HG02642 (cell line): ENCODE measurements around the gene CACNA1C.

ENCODE experiments used
- ATAC-seq: cut with Tn5 transposase; IDR thresholded peaks from one replicate; pipeline ENCODE4 v1.9.1; 2021; ENCODE audit warnings: mild to moderate bottlenecking; ENCODE audit not compliant: unreplicated experiment, poor library complexity

Gene CACNA1C

DNA sequence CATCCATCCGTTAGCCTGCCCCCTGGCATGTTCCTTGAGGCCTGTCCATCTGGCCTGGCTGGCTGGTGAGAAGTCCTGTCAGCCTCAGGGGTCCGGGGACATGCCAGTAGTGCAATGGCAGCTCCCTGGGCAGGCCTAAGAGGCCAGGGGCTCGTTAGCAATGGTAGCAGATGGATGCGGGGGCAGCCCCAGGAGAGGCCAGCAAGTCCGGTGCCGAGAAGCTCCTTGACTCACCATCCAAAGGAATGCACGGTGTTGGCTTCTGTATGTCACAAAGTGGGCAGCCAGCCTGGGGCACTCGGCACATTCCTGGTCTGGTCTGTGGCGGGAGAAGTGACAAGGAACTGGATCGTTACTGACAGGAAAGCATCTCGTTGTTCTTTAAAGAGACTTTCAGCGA, 319.9 kb downstream of the CACNA1C start:
- ATAC-seq, result no peak

GRCh38 chr12:2373307-2373706, 320.5 kb downstream of the CACNA1C start:
- no peak for ATAC-seq

DNA sequence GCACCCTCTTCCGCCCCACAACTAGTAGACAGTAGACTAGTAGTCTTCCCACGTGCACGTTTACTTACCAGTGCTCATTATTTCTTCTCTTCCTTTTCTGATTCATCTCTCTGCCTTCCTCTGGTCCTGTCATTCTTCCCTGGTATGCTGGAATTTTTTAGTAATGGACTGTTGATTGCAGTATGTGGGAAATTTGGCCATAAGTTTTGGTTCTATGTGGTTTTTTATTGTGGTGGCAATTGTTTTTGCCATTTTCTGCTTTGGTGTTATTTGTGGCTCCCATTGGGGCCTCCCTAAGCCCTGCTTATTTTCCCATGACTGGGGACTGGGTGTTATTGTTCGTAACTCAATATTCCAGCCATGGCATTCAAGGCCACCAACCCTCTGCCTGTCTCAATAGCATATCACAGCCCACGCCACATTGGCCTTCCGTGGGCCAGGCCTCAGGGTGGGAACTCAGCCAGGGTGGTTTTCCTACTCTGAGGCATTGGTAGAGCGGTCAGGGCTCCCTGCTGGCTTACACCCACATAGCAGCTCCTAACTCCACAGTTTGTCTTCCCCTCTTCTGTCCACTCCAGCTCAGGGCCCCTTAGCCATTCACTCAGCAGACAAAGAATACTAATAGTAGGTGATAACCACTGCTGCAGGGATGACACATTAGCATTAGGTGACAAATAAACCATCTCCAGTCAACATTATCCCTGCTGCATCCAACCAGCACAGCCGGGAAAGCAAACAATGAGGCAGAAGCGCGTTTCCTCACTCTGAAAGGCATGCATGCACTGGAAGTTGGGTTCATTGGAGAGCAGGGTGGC, 321.5 kb downstream of the CACNA1C start:
- no peak for ATAC-seq

DNA sequence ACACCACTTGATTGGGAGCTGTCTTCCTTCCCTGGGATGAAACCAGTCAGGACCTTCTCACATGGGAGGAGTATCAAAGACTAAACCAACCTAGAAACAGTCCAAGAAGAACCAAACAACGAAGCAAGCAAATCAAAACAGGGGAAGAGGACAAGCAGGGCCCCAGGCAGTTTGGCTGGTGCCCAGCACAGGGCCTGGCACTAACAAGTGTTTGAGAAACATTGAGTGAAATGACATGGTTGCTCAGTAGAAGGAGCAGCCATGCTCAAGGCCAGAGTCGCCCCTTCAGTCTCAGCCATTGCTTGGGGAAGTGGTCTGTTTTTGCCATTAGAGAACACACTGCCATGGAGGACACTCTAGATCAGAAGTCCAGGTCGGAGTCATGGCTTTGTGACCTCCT, 323.1 kb downstream of the CACNA1C start:
- ATAC-seq, result no peak

GRCh38 chr12:2376908-2377657, 324.3 kb downstream of the CACNA1C start:
- ATAC-seq, result no peak

- ATAC-seq, result no peak
Observed at GRCh38 chr12:2378835-2379330, 326.1 kb downstream of the CACNA1C start.

GRCh38 chr12:2380946-2381345, 328.2 kb downstream of the CACNA1C start:
- ATAC-seq, result no peak

DNA sequence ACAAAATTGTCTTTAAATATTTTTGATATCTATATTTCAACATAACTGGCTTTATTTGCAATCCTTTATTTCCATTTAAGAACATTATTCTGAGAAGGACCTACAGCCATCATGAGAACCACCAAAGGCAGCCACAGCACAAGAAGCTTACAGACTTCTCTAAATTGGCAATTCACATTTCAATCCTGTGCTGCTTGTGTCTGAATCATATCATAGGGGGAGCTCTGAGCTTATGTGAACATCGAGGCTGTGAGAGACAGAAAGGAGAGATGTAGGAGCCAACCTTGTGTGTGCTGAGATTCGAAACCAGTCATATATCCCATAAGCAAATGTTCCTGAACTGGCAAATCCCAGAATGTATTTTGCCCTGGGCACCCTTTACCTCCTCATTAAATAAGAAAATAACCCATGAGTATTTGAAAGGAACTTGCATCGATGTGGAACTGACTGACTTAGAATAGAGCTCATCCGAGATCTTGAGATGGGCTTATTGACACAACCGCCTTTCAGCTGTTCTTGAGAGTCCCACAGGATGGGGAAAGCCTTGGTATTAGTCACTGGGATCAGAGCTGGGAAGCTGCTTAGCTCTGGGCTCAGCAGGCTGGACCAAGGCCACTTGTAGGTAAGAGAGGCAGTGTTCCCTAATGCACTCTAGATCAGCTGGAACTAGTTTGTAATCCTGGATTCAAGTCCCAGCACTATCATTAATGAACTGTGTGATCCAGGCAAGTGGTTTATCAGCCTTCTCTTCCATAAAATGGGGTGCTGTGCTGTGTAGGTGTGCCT, 329.8 kb downstream of the CACNA1C start:
- ATAC-seq, result no peak

GRCh38 chr12:2383325-2384028, 330.7 kb downstream of the CACNA1C start:
- ATAC-seq, result no peak

DNA sequence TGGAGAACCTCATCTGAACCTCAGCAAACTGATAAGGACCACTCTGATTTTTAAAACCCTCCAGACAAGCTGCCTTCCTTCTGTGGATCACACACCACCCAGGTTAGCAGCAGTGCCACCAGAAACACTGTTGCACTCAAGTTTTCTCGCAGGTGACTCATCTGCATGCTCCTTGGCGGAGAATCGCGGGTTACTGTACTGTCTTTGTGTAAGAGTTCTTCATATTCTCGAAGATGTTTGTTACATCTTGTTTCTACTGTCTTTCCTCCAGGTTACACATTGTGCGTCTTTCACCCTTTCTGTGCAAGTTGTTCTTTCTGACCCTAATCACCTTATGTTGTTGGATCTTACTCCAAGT, 331.2 kb downstream of the CACNA1C start:
- ATAC-seq, result no peak

GRCh38 chr12:2384533-2385351, 332.0 kb downstream of the CACNA1C start:
- no peak for ATAC-seq

DNA sequence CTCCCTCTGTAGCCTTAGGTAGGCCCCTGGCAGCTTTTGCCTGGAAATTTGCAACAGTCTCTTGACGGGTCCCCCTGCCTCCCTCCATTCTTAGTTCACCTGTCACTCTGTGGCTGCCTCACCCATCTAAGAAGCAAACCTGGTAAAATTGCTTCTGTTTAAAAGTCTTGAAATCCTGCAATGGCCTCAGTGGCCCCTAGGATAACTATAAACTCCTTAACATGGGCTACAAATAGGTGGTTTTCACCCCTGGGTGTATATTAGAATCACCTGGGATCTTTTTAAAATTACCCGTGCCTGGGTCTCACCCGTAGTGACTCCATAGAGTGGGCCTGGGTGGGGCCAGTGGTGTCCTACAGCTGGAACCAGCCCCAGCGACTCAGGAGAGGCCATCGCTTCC, 332.7 kb downstream of the CACNA1C start:
- no peak for ATAC-seq

DNA sequence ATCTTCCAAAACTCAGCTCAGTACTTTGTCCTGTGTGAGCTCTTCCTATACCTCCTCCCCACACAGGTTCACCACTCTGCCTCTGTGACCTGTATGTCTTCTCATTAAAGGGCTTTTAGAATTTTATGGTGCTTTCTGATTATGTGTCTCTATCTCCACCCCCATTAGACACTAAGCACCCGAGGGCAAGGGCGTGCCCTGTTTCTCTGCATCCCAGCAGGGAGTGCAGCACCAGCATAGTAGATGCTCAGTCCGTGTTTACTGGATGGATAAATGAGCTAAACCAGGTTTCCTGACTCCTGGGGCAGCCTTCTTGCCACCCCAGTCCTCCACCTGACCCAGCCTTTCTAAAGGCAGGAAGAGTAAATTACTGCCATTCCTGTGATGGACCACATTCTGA, 333.8 kb downstream of the CACNA1C start:
- no peak for ATAC-seq

GRCh38 chr12:2387103-2387834, 334.5 kb downstream of the CACNA1C start:
- no peak for ATAC-seq

DNA sequence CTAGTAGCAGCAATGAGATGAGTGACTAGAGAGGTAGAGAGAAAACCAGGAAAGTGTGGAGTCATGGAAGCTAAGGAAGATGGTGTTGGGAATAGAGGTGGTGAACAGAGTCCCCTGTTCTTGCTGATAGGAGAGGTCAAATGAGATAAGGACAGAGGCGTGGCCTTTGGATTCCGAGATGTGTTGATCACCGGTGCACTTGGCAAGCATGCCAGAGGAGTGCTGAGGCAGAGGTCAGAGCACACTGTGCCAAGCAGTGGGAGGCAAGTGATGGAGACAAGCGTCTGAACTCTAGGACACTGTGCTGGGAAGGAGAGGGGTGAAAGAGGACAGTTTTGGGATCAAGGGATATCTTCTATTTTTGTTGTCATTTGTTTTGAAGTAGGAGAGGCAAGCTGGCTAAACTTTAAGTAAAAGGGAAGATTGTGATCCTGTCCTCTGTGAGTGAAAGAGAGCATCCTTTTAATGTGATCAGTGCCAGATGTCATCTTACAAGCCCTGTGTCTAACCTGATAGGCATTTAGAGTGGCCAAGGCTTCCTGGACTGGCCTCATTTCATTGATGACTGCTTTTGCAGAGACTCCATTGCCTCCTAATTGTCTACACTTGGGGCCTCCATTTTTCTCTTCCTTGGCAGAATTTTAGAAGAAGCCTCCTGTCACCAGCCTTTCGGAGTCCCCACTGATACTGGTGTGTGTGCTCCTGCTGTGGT, 336.4 kb downstream of the CACNA1C start:
- no peak for ATAC-seq

DNA sequence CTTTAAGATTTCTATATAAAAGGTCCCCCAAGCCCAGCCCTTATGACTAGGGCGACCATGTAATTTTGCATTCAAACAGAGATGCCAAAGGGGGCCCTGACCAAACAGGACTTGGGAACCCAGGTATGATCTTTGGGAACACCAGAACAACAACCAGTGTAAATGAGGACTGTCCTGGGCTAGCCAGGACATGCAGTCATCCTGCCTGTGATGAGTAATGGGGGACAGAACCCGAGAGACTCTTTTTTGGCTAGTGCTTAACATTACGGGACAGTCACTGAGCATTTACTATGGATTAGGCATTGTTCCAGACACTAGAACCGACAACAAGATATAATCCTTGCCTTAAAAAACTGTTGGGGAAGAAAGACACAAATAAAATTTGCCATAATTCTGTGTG, 337.3 kb downstream of the CACNA1C start:
- no peak for ATAC-seq

- ATAC-seq, result no peak
Observed at GRCh38 chr12:2390850-2391390, 338.1 kb downstream of the CACNA1C start.
